ENCODE results near the gene HOXD10.

The HOXD10 gene

DNA sequence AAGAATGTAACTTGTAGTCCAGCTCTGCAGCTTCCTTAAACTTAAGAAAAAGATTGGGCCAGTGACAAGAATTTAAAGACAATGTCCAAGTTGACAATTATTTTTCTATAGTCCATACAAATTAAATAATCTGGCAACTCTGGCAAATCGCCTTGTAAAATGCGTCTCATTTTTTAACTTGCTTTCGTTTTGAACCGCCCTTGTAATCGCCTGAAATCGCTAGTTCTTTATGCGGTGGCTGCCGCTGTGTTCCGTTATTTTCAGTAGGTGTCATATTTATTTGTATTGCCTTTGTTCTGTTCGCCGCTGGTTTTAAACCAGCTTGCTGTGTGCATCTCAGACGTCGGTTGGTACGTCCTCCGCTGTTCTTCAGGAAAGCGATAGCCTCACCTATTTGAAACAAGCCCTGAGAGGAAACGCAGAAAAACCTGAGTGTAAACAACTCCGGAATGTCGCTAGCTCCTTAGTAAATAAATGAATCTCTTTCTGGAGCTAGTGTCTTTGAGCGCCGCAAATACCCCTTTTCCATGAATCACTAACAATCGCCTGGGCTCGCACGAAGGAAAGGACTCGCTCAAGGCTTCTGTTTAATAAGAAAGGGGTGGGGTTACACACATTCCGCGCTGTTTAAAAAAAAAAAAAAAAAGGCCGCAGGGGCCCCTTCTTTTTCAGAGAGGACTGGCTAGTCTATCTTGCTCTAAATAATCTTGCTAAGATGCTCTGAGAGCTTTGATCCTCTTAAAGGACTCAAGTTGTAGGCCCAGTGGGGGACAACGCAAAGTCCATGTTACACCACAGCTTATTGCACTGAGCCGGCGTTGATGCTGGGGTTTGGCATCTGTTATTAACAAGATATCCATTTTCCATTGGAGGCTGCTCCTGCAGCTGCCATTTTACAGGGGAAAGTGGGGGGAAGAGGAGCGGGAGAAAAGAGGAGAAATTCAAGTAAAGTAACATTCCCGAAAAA lies 15.9 kb downstream of the HOXD10 start:
- Histone ChIP-seq H3K4me3 (replicated peaks; ENCODE audit: low read depth, low read length) (peak overlapping the region; percentile 47), H3K27me3 (replicated peaks; ENCODE audit: control insufficient read depth, insufficient read depth, low read length) (no peaks in the 10 kb centered on the region), H3K36me3 (ENCODE audit: control insufficient read depth, insufficient read depth, low read length) (no peaks in the 10 kb centered on the region)
- no peak for DNase-seq (ENCODE audit: extremely low read depth, insufficient read length)
- TF ChIP-seq CTCF (IDR thresholded peaks at IDR 0.05; ENCODE audit: insufficient read depth, low read length, poor library complexity, severe bottlenecking): no peak

DNA sequence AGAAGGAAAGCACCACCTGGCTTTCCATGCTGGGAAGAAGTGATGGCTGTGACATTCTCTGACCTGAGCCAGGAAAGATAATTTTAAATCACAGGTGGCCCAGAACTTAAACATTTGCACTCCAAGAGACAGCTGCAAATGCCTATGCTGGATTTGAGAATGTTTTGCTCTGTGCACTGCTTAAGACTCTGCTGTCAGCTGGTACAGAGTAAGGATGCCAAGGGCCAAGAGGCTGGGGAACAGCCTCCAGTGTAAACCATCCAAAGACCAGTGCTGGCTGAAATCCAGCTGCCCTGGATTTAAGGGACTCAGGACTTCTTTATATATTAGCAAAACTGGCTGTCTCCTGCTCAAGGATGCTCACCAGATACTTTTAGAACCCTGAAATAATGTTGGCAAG lies 16.8 kb downstream of the HOXD10 start:
- H3K27me3 ChIP-seq (replicated peaks; ENCODE audit: control insufficient read depth, insufficient read depth, low read length): no peaks in the 10 kb centered on the region
- TF ChIP-seq CTCF (IDR thresholded peaks at IDR 0.05; ENCODE audit: insufficient read depth, low read length, poor library complexity, severe bottlenecking): no peak
- H3K4me3 ChIP-seq (replicated peaks; ENCODE audit: low read depth, low read length): no peak overlapping the region
- no peak for DNase-seq (ENCODE audit: extremely low read depth, insufficient read length)
- no peaks in the 10 kb centered on the region for H3K36me3 ChIP-seq (ENCODE audit: control insufficient read depth, insufficient read depth, low read length)

DNA sequence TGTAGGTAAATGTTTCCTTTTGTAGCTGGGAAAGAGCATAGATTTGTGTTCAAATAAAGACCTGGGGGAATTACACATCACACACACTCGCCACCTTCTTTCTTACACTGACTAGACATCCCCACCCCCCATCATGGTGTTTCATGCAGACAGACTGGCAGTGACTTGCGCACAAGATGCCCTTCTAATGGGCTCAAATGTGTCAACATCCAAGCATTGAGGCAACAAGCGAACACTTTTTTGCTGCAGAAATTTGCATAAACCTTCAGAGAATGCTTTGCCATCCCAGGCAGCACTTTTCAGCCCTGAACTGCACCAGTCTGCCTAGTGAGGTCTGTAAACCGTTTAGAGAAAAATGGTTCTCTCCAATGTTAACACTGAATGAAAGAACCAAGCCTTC lies 17.5 kb downstream of the HOXD10 start:
- Histone ChIP-seq H3K4me3 (replicated peaks; ENCODE audit: low read depth, low read length) (no peak overlapping the region), H3K36me3 (ENCODE audit: control insufficient read depth, insufficient read depth, low read length) (no peaks in the 10 kb centered on the region), H3K27me3 (replicated peaks; ENCODE audit: control insufficient read depth, insufficient read depth, low read length) (no peaks in the 10 kb centered on the region)
- TF ChIP-seq CTCF (IDR thresholded peaks at IDR 0.05; ENCODE audit: insufficient read depth, low read length, poor library complexity, severe bottlenecking): no peak
- no peak for DNase-seq (ENCODE audit: extremely low read depth, insufficient read length)

DNA sequence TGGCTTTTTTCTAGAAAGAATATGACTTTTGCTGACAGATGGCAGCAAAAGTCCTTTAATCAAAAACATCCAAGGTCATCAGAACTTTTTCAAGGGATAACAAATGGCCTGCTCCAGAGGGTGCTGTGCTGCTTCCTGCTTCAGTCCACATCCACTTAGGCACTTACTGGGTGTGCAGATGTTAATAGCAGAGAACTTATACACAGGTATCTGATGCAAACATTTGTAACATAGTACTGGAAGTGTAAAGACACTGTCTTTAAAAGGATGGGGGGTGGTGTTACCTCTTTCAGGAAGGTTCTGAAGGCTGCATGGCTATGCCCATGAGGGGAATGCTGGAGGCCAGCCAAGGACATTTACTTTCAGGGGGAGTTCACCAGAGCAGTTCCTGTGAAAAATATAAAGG lies 18.5 kb downstream of the HOXD10 start:
- no peak for DNase-seq (ENCODE audit: extremely low read depth, insufficient read length)
- Histone ChIP-seq H3K4me3 (replicated peaks; ENCODE audit: low read depth, low read length) (no peak overlapping the region), H3K27me3 (replicated peaks; ENCODE audit: control insufficient read depth, insufficient read depth, low read length) (no peaks in the 10 kb centered on the region), H3K36me3 (ENCODE audit: control insufficient read depth, insufficient read depth, low read length) (no peaks in the 10 kb centered on the region)
- no peak for TF ChIP-seq CTCF (IDR thresholded peaks at IDR 0.05; ENCODE audit: insufficient read depth, low read length, poor library complexity, severe bottlenecking)

DNA sequence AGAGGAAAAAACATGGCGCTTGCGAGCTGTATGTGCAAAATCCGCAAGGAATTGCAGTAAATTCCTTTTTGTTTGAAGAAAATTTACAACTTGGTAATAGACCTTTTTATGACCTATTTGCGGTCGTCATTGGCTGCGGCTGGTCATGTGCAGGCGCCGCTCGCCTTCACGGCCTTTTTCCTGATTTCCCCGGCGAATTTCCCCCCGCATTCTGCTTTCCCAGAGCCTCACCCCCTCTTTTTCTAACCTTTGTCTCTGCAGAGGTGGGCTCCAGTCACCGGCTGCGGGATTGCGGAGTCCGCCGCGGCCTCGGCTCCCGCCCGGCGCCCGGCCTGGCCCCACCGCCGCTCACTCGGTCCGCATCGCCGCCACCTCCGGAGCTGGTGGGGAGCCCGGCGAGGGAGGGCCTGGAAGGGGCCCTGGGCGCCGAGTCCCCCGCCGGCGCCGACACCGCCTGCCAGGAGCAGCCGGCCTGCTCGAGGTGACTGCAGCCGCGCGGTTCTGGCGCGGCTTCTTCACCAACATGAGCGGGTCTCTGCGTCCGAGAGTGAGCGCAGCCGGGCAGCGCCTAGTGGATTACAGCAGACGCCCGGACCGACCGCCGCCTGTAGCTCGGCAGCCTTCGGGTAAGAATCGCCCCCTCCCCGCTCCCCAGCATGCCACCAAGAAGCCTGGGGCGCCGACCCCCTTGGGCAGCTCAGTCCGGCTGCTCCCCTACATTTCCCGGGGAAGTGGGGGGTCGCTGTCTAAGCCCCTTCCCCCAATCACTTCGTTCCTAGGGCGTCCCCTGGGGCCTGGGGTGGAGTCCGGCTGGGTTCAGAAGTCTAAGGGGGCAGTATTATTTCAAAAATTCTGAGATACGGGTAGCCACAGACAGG lies 20.0 kb downstream of the HOXD10 start:
- no peaks in the 10 kb centered on the region for H3K27me3 ChIP-seq (replicated peaks; ENCODE audit: control insufficient read depth, insufficient read depth, low read length)
- no peak for TF ChIP-seq CTCF (IDR thresholded peaks at IDR 0.05; ENCODE audit: insufficient read depth, low read length, poor library complexity, severe bottlenecking)
- H3K36me3 ChIP-seq (ENCODE audit: control insufficient read depth, insufficient read depth, low read length): no peaks in the 10 kb centered on the region
- no peak for DNase-seq (ENCODE audit: extremely low read depth, insufficient read length)
- no peak overlapping the region for H3K4me3 ChIP-seq (replicated peaks; ENCODE audit: low read depth, low read length)

Measured in GM06990 (cell line).